Gastroesophageal sphincter (tissue), 3 donors: ENCODE measurements around the gene FBXL13.

Experiments used
- CTCF ChIP-seq, 4 experiments: fragments of 200-600 bp in 2 of 4; fragments of 450-650 bp in 2 of 4; sonication (generic) in 1 of 4; IDR thresholded peaks; one replicate each; pipeline ENCODE4 v1.5.1; 2017 to 2019; ENCODE audit warnings: antibody characterized with exemption in 4 of 4, mild to moderate bottlenecking in 2 of 4, moderate library complexity in 2 of 4
- EP300 ChIP-seq: sonication (generic); formaldehyde crosslinking; IDR thresholded peaks from one replicate; pipeline ENCODE4 v1.6.1; 2017; ENCODE audit warnings: antibody characterized with exemption, mild to moderate bottlenecking
- POLR2A ChIP-seq, 2 donors: fragments of 450-650 bp; IDR thresholded peaks; one replicate each; pipeline ENCODE4 v1.6.1; 2017; ENCODE audit warnings: antibody characterized with exemption in 2 of 2, mild to moderate bottlenecking in 2 of 2, moderate library complexity in 1 of 2
- POLR2AphosphoS5 ChIP-seq: sonication (generic); formaldehyde crosslinking; IDR thresholded peaks from one replicate; pipeline ENCODE4 v1.6.1; 2017; ENCODE audit warnings: antibody characterized with exemption

- TF ChIP-seq CTCF (IDR thresholded peaks at IDR 0.05) (no peak), EP300 (no peak), POLR2A (IDR thresholded peaks at IDR 0.05) (no peak), POLR2AphosphoS5 (no peak)
Measured at GRCh38 chr7:102888561-102889233, 185.9 kb downstream of the FBXL13 start.
